Stimulated activated memory B cell treated with anti-CD40 and anti-IgM and Interleukin-4, amounts not matched to agents 10 μg/mL and 1 μg/mL and 100 μg/mL, for 72 hours (primary cell): ENCODE measurements around the gene CACNA1C.

Experiments used
- ATAC-seq: fragments of 150-1000 bp; cut with Tn5 transposase; 2 replicates; pipeline ENCODE4 v1.10.0; 2021
- H3K27ac Mint-ChIP-seq: one replicate; pipeline ENCODE4 v1.8.0; 2022; ENCODE audit warnings: mild to moderate bottlenecking, mixed read lengths
- H3K27me3 Mint-ChIP-seq: one replicate; pipeline ENCODE4 v1.8.0; 2022; ENCODE audit warnings: mixed read lengths
- H3K36me3 Mint-ChIP-seq: one replicate; pipeline ENCODE4 v1.8.0; 2022; ENCODE audit warnings: mixed read lengths
- H3K4me1 Mint-ChIP-seq: one replicate; pipeline ENCODE4 v1.8.0; 2022; ENCODE audit warnings: mixed read lengths
- H3K4me3 Mint-ChIP-seq: one replicate; pipeline ENCODE4 v1.8.0; 2022; ENCODE audit warnings: mild to moderate bottlenecking, moderate library complexity, mixed read lengths
- H3K9me3 Mint-ChIP-seq: one replicate; pipeline ENCODE4 v1.8.0; 2022; ENCODE audit warnings: mixed read lengths

CACNA1C gene

GRCh38 chr12:2294651-2295475 lies 242.1 kb downstream of the CACNA1C start:
- Mint-ChIP-seq H3K36me3 (no peaks in the 10 kb centered on the region), H3K27ac (no peak overlapping the region), H3K9me3 (no peaks in the 10 kb centered on the region), H3K27me3 (peaks cover 27% of the 10 kb centered on the region), H3K4me3 (no peak overlapping the region), H3K4me1 (peaks cover 14% of the 10 kb centered on the region)
- ATAC-seq = no peak

DNA sequence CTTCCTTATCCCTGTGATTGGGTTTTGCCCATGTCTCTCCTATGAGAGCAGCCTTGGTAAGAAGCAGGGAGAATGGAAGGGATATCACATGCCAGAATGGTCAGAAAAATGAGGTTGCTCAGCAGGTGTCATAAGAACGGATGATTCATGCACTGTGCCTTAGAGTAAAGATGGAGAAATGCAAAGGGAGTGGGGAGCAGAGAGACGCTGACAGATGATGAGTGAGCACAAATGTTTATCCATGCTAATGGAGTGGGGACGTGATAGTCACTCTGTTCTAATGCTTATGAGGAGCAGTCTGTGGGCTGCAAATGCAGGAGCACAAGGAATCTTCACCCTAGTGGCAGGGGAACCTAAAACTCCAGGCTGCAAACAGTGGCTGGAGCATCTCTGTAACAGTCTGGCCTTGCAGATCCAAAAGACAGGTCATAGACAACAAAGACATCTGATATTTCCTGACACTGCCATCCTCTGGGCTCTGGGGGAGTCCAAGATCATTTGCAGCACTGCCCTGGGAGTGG lies 243.2 kb downstream of the CACNA1C start:
- H3K27me3 Mint-ChIP-seq = peaks cover 27% of the 10 kb centered on the region
- no peak overlapping the region for H3K27ac Mint-ChIP-seq
- no peak overlapping the region for H3K4me3 Mint-ChIP-seq
- H3K36me3 Mint-ChIP-seq = no peaks in the 10 kb centered on the region
- no peak for ATAC-seq
- no peaks in the 10 kb centered on the region for H3K9me3 Mint-ChIP-seq
- H3K4me1 Mint-ChIP-seq = peaks cover 14% of the 10 kb centered on the region

GRCh38 chr12:2297004-2297403 lies 244.2 kb downstream of the CACNA1C start:
- Mint-ChIP-seq H3K9me3 (no peaks in the 10 kb centered on the region), H3K27me3 (peaks cover 27% of the 10 kb centered on the region), H3K36me3 (no peaks in the 10 kb centered on the region), H3K4me3 (no peak overlapping the region), H3K4me1 (peaks cover 14% of the 10 kb centered on the region), H3K27ac (no peak overlapping the region)
- no peak for ATAC-seq

DNA sequence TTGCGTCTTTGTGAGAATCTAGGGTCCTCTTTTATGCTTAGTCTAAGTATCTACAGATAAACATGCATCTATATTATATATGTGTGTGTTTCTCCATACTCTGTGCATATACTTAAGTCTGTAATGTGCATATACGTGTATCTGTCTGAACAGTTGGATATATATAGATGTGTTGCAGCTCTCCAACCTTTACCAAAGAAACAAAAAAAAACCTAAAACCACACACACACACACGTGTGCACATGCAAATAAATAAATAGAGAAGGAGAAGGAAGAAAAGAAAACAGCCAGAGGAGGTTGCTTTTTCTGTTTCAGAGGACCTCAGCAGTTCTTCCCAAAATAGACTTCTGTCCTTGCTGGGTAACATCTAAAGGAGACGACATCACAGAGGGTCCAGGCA lies 244.9 kb downstream of the CACNA1C start:
- ATAC-seq = no peak
- Mint-ChIP-seq H3K4me1 (peaks cover 14% of the 10 kb centered on the region), H3K36me3 (no peaks in the 10 kb centered on the region), H3K4me3 (no peak overlapping the region), H3K27ac (no peak overlapping the region), H3K27me3 (peaks cover 30% of the 10 kb centered on the region), H3K9me3 (no peaks in the 10 kb centered on the region)

DNA sequence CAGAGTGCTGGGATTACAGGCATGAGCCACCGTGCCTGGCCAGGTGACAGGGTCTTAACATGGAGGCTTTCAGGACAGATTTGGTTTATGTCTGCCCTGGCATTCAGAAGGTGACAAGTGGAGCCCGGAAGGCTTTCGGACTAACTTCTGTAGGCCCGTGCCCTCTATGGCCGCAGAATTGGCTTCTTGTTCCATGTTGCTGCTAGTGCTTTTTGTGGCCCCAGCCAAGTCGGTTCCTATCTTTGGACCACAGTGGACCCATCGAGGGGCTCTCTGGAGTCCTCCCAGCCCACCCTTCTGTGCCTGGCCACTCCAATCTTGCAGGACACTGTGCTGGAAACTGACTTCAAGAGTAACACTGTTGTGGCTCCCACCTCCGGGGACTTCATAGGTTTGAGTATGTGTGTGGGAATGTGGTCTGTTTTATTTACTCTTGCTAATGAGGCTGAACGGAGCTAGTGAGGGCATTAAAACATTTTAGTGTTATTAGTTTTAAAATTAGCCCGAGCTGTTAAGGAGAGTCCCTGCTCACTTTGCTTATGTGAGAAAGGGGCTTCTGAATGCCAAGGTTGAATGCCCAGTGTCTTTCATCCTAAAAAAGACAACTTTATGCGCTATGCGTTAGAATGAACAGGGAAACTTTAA lies 245.9 kb downstream of the CACNA1C start:
- H3K27me3 Mint-ChIP-seq = peaks cover 40% of the 10 kb centered on the region
- no peaks in the 10 kb centered on the region for H3K36me3 Mint-ChIP-seq
- no peak overlapping the region for H3K27ac Mint-ChIP-seq
- H3K4me3 Mint-ChIP-seq = no peak overlapping the region
- no peak for ATAC-seq
- no peaks in the 10 kb centered on the region for H3K9me3 Mint-ChIP-seq
- H3K4me1 Mint-ChIP-seq = peaks cover 14% of the 10 kb centered on the region

DNA sequence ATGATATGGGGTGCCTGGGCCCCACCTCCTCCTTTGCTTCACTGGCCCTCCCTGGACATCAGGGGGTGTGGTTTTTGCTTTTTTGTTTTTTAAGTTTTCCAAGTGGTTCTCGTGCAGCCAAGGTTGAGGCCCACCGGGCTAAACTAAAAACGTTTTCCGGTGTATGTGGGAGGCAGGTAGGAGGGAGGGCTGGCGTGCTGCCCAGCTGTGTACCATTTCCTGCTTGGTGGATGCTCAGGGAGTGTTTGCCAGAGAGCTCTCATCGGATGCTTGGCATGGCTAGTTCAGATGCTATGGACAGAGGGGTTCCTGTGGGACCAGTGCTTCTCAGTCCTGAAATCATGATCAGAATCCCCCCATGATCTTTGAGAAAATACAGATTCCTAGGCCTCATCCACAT lies 246.4 kb downstream of the CACNA1C start:
- no peaks in the 10 kb centered on the region for H3K36me3 Mint-ChIP-seq
- no peaks in the 10 kb centered on the region for H3K9me3 Mint-ChIP-seq
- H3K4me1 Mint-ChIP-seq = peaks cover 14% of the 10 kb centered on the region
- no peak for ATAC-seq
- no peak overlapping the region for H3K4me3 Mint-ChIP-seq
- H3K27ac Mint-ChIP-seq = no peak overlapping the region
- H3K27me3 Mint-ChIP-seq = peaks cover 39% of the 10 kb centered on the region

DNA sequence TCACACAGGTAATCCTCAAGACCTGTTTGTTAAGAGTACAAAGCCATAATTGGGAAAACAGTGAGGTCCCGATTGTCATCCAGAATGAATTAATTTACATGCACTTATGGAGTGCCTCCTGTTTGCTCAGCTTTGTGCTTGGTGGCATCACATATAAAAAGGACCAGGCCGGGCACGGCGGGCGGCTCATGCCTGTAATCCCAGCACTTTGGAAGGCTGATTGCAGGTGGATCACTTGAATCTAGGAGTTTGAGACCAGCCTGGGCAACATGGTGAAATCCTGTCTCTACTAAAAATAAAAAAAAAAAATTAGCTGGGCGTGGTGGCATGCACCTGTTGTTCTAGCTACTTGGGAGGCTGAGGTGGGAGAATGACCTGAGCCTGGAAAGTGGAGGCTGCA lies 247.4 kb downstream of the CACNA1C start:
- Mint-ChIP-seq H3K36me3 (no peaks in the 10 kb centered on the region), H3K27ac (no peak overlapping the region), H3K9me3 (no peaks in the 10 kb centered on the region), H3K4me1 (peaks cover 9% of the 10 kb centered on the region), H3K27me3 (peaks cover 39% of the 10 kb centered on the region), H3K4me3 (no peak overlapping the region)
- no peak for ATAC-seq

GRCh38 chr12:2300886-2301285 lies 248.1 kb downstream of the CACNA1C start:
- ATAC-seq = no peak
- Mint-ChIP-seq H3K36me3 (no peaks in the 10 kb centered on the region), H3K27ac (no peak overlapping the region), H3K27me3 (peaks cover 39% of the 10 kb centered on the region), H3K4me3 (no peak overlapping the region), H3K9me3 (no peaks in the 10 kb centered on the region), H3K4me1 (peaks cover 8% of the 10 kb centered on the region)

- peaks cover 8% of the 10 kb centered on the region for H3K4me1 Mint-ChIP-seq
- H3K4me3 Mint-ChIP-seq = no peak overlapping the region
- ATAC-seq = no peak
- H3K27ac Mint-ChIP-seq = no peak overlapping the region
- H3K27me3 Mint-ChIP-seq = peaks cover 39% of the 10 kb centered on the region
- no peaks in the 10 kb centered on the region for H3K36me3 Mint-ChIP-seq
- H3K9me3 Mint-ChIP-seq = no peaks in the 10 kb centered on the region
Observed at GRCh38 chr12:2301531-2302461, 249.0 kb downstream of the CACNA1C start.

DNA sequence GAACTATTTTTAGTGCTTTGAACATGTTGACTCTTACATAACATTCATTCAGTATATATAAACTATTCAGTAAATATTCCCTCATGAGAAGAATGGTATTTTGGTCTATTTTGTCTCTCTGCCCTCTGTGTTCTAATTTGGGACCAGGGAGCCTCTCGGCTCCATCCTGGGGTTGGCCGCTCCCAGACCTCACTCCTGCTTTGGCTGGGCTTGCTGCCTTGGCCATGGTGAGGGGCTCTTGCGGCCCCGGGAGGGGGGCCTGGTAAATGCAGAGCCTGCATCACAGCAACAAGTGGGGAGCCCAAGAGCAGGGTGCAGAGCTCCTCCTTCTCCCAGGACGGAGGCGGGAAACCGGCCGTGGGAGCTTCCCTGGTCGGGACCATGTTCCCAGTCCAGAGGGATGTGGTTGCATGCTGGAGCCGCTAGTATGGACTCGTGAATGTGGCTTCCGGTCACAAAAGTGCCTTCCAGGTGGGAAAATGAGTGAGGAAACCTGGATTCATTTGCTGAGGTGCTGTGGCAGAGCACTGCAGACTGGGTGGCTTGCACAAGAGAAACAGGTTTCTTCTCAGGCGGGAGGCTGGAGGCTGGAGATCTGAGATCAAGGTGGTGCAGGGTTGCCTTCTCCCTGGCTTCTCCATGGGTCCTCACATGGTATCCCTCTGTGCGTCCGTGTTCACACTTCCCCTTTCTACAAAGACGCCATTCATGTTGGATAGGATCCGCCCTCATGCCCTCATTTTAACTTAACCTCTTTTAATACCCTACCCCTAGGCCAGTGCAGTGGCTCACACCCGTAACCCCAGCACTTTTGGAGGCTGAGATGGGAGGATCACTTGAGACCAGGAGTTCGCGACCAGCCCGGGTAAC lies 250.2 kb downstream of the CACNA1C start:
- Mint-ChIP-seq H3K4me1 (peaks cover under 1% of the 10 kb centered on the region), H3K27me3 (peaks cover 32% of the 10 kb centered on the region), H3K27ac (no peak overlapping the region), H3K36me3 (no peaks in the 10 kb centered on the region), H3K4me3 (no peak overlapping the region), H3K9me3 (no peaks in the 10 kb centered on the region)
- no peak for ATAC-seq

DNA sequence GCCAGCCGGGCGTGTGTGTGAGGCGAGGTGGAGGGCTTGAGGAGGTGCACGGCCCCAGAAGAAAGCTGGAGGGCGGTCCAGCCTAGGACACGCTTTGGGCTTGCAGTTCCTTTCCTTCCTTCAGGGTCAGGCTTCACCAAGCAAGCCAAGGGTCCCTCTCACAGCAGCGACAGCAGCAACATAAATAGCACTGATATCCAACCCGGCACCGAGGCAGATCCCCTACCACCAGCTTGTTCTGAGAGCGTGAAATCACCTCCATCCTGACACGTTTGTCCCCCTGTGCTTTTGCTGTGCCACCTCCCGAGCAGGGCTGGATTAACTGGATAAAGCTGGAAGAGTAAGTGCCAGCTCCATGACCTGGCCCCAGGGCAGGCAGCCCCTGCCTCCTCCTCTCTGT lies 251.4 kb downstream of the CACNA1C start:
- ATAC-seq = no peak
- Mint-ChIP-seq H3K4me3 (no peak overlapping the region), H3K36me3 (no peaks in the 10 kb centered on the region), H3K9me3 (peaks cover 8% of the 10 kb centered on the region), H3K27ac (no peak overlapping the region), H3K4me1 (no peaks in the 10 kb centered on the region), H3K27me3 (peaks cover 30% of the 10 kb centered on the region)

DNA sequence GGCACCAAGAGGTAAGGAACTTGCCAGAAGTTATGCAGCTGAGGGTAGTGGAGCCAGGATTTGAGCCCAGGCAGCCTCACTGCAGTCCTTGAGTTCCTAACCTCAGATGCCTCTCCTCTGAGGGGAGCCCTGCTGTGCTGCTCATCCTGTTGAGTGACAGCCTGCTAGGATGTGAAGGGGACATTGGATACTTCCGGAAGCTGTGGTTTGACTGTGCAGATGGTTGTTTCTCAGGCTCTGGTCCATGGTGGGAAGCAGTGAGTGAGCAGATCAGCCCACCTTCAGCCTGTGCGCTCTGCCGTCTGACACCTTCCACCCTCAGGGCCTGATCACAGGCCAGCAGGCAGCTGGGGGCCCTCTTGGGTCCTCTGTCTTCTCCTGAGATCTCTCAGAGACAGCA lies 253.2 kb downstream of the CACNA1C start:
- no peaks in the 10 kb centered on the region for H3K4me1 Mint-ChIP-seq
- H3K4me3 Mint-ChIP-seq = no peak overlapping the region
- peaks cover 8% of the 10 kb centered on the region for H3K9me3 Mint-ChIP-seq
- H3K27me3 Mint-ChIP-seq = peaks cover 30% of the 10 kb centered on the region
- peak overlapping the region; percentile 33 for H3K27ac Mint-ChIP-seq
- H3K36me3 Mint-ChIP-seq = no peaks in the 10 kb centered on the region
- ATAC-seq = no peak

DNA sequence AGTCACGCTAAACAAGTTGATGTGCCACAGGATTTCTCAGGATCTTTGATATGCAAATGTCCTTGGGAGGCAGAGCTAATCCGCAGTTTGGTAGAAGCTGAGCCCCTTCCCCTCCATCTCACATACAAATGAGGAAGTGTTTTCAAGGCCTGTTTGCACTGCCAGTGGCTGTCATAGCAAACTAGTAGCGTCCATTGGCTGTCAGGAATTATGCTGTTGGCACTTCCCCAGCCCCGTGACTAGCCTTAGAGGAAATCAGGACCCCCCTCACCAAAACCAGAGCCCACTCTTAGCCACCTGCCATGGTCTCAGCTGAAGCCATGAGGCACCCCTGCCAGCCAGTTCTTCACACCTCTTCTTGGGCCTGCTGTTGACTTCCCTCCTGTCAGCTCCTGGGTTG lies 253.9 kb downstream of the CACNA1C start:
- no peak for ATAC-seq
- H3K4me1 Mint-ChIP-seq = no peaks in the 10 kb centered on the region
- H3K27me3 Mint-ChIP-seq = peaks cover 30% of the 10 kb centered on the region
- H3K9me3 Mint-ChIP-seq = peaks cover 8% of the 10 kb centered on the region
- no peak overlapping the region for H3K27ac Mint-ChIP-seq
- no peaks in the 10 kb centered on the region for H3K36me3 Mint-ChIP-seq
- no peak overlapping the region for H3K4me3 Mint-ChIP-seq

- Mint-ChIP-seq H3K27ac (no peak overlapping the region), H3K36me3 (no peaks in the 10 kb centered on the region), H3K27me3 (peaks cover 28% of the 10 kb centered on the region), H3K9me3 (peaks cover 8% of the 10 kb centered on the region), H3K4me3 (no peak overlapping the region), H3K4me1 (no peaks in the 10 kb centered on the region)
- no peak for ATAC-seq
Observed at GRCh38 chr12:2307550-2307949, 254.8 kb downstream of the CACNA1C start.
